ENCODE results near the gene PSMB2.
"Not testable (repeated sequence)": the region's sequence is repeated elsewhere in the genome, so short reads cannot be mapped to it uniquely, and the experiment has no call there.

PSMB2 gene

GRCh38 chr1:35592991-35593769 lies 48.1 kb downstream of the PSMB2 start:
- DNase-seq (ENCODE audit: low read depth), result no peak

DNA sequence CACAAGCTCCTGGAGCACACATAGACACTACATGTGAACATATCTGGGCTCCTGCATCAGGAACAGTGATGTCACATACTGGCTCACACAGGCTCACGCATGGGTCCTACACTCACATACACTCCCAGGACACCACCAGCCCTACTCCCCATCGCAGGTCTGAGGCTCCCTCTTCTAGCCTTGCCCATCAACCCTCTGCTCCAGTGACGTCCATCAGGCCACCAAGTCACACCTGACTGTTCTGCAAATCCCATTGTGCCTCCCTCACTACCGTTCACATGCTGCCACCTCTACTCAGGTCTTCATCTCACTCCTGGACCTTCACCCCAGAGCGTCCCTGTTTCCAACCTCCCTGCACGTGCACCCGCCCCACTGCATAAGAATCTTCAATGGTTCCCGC lies 50.1 kb downstream of the PSMB2 start:
- no peak for DNase-seq (ENCODE audit: low read depth)

DNA sequence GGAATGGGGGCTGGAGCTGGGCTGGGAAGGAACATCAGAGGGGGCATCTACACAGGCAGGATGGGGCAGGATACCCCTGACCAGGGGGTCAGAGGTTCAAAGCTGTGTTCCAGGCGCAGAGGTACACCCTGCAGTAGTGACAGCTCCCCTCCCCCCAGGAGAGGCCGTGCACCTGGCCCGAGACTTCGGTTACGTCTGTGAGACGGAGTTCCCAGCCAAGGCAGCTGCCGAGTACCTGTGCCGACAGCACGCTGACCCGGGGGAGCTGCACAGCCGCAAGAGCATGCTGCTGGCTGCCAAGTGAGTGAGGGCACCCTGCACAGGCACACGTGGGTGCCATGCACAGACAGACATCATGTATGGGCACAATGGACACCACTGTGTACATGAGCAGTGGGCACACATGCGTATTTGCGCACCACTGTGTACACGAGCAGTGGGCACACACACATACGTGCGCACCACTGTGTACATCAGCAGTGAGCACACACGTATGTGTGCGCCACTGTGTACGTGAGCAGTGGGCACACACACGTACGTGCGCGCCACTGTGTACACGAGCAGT lies 50.8 kb downstream of the PSMB2 start:
- no peak for DNase-seq (ENCODE audit: low read depth)

GRCh38 chr1:35589516-35590427 lies 51.6 kb downstream of the PSMB2 start:
- DNase-seq (ENCODE audit: low read depth), result no peak

DNA sequence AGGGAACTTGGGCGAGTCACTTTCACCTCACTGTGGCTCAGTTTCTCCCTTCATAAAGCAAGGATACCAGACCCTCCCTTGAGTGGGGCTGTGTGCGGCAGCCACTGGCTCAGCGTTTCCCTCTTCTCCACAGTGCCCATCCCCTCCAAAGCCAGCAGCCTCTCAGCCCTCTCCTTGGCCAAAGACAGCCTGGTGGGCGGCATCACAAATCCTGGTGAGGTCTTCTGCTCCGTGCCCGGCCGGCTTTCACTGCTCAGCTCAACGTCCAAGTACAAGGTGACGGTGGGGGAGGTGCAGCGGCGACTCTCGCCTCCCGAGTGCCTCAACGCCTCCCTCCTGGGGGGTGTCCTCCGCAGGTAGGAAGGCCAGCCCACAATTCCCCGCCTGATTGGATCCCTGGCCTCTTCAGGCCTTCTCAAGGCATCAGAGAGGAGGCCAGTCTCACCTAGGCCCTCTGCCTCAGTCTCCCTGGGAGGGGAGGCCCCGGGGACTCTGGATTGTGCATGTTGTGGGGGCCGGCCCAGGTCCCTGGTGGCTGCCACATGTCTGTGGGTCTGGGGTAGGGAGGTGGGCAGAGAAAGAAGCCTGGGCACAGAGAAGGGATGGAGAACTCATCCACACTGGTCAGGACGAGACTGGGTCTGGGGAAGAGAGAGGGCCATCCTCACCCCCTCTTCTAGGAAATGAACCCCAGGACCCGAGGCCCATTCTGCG lies 53.0 kb downstream of the PSMB2 start:
- no peak for DNase-seq (ENCODE audit: low read depth)

DNA sequence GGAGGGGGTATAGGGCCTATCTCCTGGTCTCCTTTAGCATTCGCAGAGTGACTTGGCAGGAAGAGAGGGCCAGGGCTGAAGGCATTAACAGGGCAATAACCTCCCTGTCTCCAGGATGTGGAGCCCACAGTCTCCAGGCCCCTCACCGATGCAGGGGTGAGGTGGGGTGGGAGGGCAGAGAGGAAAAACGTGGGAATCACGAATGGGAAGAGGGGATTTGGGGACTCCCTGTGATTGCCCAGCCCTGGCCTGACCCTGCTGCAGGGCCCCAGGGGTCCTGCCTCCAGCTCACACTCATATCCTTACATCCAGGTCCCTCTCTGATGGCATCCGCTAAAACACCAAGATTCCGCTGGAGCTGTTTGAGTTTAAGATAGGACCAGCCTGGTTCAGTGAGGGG lies 53.6 kb downstream of the PSMB2 start:
- DNase-seq (ENCODE audit: low read depth), result no peak

DNA sequence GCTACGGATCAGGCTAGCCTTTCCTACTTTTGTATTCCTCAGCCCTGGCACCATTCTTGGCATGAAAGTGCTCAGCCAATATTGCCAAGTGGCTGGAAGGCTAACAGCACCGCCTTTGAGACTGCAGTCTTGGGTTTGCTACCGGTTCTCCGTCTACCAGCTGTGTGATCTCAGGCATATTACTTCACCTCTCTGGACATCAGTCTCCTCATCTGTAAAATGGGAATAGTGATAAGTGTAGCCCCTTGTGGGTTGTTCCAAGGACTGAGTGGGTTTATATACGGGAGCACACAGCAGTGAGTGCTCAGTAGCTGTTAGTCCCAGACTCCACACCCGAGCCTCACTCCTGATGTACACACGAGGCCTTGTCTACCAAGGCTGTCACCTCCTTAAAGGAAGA lies 54.5 kb downstream of the PSMB2 start:
- no peak for DNase-seq (ENCODE audit: low read depth)

DNA sequence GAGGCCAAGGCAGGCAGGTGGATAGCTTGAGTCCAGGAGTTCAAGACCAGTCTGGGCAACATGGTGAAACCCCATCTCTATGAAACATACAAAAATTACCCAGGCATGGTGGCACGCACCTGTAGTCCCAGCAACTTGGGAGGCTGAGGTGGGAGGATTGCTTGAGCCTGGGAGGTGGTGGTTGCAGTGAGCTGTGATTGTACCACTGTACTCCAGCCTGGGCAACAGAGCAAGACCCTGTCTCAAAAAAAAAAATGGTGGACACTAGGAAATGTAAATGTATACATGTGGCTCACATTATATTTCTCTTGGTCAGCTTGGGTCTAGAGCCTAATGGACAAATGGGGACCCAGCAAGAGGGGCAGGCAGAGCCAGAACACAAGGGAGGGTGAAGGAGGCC lies 55.5 kb downstream of the PSMB2 start:
- not testable (repeated sequence) for DNase-seq (ENCODE audit: low read depth)

- DNase-seq (ENCODE audit: low read depth), result no peak
Measured at GRCh38 chr1:35585281-35585680, 56.0 kb downstream of the PSMB2 start.

- DNase-seq (ENCODE audit: low read depth), result not testable (repeated sequence)
Measured at GRCh38 chr1:35581621-35582020, 59.7 kb downstream of the PSMB2 start.

GRCh38 chr1:35580949-35581388 lies 60.4 kb downstream of the PSMB2 start:
- no peak for DNase-seq (ENCODE audit: low read depth)

DNA sequence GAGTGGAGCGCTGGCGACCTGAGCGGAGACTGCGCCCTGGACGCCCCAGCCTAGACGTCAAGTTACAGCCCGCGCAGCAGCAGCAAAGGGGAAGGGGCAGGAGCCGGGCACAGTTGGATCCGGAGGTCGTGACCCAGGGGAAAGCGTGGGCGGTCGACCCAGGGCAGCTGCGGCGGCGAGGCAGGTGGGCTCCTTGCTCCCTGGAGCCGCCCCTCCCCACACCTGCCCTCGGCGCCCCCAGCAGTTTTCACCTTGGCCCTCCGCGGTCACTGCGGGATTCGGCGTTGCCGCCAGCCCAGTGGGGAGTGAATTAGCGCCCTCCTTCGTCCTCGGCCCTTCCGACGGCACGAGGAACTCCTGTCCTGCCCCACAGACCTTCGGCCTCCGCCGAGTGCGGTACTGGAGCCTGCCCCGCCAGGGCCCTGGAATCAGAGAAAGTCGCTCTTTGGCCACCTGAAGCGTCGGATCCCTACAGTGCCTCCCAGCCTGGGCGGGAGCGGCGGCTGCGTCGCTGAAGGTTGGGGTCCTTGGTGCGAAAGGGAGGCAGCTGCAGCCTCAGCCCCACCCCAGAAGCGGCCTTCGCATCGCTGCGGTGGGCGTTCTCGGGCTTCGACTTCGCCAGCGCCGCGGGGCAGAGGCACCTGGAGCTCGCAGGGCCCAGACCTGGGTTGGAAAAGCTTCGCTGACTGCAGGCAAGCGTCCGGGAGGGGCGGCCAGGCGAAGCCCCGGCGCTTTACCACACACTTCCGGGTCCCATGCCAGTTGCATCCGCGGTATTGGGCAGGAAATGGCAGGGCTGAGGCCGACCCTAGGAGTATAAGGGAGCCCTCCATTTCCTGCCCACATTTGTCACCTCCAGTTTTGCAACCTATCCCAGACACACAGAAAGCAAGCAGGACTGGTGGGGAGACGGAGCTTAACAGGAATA lies 64.0 kb downstream of the PSMB2 start:
- no peak for DNase-seq (ENCODE audit: low read depth)

DNA sequence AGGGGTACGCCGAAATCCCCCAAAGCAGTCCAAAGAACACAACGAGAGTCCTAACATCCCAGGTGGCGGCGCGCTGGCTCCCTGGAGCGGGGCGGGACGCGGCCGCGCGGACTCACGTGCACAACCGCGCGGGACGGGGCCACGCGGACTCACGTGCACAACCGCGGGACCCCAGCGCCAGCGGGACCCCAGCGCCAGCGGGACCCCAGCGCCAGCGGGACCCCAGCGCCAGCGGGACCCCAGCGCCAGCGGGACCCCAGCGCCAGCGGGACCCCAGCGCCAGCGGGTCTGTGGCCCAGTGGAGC lies 64.6 kb downstream of the PSMB2 start:
- not testable (repeated sequence) for DNase-seq (ENCODE audit: low read depth)

DNA sequence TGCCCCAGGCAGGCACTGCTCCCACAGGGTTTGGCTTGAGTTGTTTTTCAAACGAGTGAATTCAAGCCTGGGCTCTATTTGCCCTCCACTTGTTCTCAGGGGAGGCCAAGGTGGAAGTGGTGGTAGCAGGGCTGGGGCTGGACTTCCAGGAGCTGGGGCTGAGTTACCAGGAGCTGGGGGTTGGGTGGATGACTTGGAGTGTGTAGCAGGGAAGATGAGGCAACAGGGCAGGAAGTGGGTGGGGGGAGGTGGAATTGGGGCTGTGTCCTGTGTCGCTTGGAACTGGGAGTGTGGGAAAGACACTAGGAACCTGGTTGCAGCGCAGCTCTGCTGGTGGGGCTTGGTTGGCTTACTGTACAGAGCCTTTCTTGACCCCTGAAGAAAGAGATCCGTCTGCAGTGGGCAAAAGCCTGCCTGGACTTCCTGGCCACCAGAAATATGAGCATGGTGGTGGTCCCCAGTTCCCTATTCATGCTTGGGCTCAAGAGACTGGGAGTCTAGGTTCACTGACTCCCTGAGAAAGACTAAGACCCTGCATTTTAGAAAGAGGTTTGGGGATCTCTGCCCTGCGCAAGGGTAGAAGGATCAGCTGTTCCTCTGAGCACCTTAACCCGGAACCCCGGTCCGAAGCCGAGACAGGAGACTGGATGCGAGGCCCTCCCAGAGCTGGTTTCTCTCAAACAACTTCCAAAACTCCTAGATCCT lies 65.1 kb downstream of the PSMB2 start:
- DNase-seq (ENCODE audit: low read depth), result no peak

DNA sequence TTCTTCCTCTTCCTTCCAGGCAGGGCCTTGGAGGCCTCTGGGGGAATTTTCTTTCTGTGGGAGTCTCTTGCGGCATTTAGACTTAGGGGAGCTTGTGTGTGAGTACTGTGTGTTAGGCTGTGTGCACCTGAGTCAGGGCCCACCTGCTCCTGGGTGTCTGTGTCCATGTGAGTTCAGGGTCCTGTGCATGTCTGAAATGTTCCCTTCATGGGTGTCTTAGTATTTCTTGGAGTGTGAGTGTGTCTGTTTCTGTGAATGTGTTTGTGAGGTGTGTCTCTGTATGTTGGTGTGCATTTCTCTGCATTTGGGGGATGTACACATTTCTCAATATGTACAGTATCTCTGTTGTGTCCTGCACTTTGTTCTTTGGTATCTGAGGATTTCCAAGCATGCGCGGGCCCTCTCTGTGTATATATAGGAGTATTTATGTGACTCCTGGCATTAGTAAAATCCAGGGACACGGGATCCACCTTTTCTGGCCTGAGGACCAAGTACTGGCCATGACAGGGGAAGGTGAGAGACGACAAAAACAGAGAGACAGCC lies 65.8 kb downstream of the PSMB2 start:
- DNase-seq (ENCODE audit: low read depth), result no peak

DNA sequence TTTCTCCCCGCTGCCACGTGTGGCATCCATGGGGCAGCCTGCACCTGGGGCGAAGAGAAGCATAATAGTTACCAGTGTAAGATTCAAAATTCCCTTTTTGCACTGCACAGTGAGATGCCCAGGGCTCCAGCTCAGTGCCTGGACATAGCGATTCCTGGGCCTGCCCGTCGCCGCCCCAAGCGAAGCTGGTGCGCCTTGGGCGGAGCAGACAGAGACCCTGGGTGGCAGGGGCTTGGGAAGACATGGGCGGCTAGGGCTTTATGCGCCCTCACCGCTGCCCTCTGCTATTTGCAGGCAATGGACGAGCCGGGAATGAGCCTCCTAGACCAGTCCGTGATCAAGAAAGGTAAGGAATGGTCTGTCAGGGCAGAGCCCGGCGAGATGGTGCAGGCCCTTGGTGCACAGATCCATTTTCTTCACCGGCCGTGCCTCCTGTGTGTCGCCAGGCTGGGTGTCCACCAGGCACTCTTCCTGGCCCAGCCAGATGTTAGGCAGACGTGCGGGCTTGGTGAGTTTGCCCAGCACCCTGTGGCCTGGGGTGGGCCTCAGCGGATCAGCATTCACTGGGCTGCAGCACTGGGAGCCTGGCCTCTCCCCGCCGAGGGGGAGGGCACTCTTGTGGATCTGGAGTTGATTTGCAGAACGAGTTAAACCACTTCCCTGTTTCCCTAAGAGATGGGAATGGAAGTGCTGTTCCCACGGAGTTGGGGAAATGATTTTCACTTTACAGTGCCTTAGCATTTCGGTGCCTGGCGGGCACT lies 66.5 kb downstream of the PSMB2 start:
- no peak for DNase-seq (ENCODE audit: low read depth)

- no peak for DNase-seq (ENCODE audit: low read depth)
Measured at GRCh38 chr1:35574125-35574654, 67.1 kb downstream of the PSMB2 start.

DNA sequence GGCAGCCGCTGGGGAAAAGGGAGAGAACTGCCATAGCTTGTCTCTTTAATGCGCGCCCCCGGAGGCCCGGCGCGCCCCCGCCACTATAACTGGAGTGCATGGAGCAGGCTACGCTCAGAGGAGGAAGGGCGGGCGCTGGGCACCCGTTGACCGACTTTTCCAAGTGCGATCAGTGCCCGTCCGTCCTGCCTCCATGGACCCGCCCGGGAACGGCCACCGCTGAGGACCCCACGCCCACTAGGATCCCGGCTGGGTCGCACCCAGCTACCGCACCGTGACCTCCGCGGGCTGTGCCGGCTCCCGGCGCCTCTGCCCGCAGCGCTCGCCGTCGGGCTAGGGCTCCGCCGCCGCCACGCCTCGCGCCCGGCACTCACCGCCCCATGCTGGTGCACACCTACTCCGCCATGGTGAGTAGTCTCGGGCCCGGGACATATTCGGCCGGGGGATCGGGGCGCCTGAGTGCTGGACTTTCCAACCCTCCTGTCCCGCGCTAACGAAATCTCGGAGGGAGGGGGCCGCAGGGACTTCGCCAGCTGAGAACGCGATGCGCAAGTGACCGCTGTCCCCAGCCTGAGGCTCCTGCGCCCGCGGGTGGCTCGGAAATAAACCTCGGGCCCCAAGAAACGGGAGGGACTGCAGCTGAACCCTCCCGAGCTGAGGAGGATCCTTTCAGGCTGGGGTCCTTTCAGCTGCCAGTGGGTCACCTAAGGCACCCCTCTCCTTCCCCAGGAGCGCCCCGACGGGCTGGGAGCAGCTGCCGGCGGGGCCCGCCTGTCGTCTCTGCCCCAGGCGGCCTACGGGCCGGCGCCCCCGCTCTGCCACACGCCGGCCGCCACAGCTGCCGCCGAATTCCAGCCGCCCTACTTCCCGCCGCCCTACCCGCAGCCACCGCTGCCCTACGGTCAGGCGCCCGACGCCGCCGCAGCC lies 67.9 kb downstream of the PSMB2 start, which contains the start of gene TFAP2E:
Gene TFAP2E (plus strand): TSS at position 117 of the 927 bp plus-strand sequence. CDS start 264 bp downstream, at position 381.
- no peak for DNase-seq (ENCODE audit: low read depth)
